Measurements from ENCODE around the gene LSMEM2. TPM values are rescaled to one million over a fixed set of nuclear protein-coding genes. Genes with fewer than 3 reads are reported as not detected.

LSMEM2 gene
- total and polyA plus RNA-seq, 9 of the 15 experiments (the other 6 are each of a cell fraction or from before 2014, with no cell fraction given): not detected

Other genes starting within 250 kb of the LSMEM2 start
Only the 7 nearest of the 18 such genes appear.
- gene GNAI2, start 42.9 kb upstream of the LSMEM2 start, total RNA-seq (2014; rRNA removed): 41.0 and 53.8 TPM in 2 replicates
- 18.6 and 19.5 TPM in 2 replicates for gene GNAI2, start 42.9 kb upstream of the LSMEM2 start, total RNA-seq (2014; rRNA removed; fragmentation: Illumina TruSeq; extraction: Trizol)
- 41.1 and 42.7 TPM in 2 replicates for gene GNAI2, start 42.9 kb upstream of the LSMEM2 start, total RNA-seq (2015; rRNA removed; fragmentation: Illumina TruSeq; extraction: Trizol)
- gene GNAI2, start 42.9 kb upstream of the LSMEM2 start, total RNA-seq (2021): 55.4 and 60.5 TPM in 2 replicates
- gene GNAI2, start 42.9 kb upstream of the LSMEM2 start, polyA plus RNA-seq (2011; rRNA removed): 72.2 and 172 TPM in 2 replicates
- gene GNAI2, start 42.9 kb upstream of the LSMEM2 start, polyA plus RNA-seq (2014; fragmentation: Illumina TruSeq; extraction: Trizol): 49.3 and 56.1 TPM in 2 replicates
- 1 to 10 TPM; 1.1 to 2.5 TPM for gene GNAI2, start 42.9 kb upstream of the LSMEM2 start, polyA plus RNA-seq (2014; fragmentation: Nextera tagmentation; extraction: Ambion mirVana)
- gene GNAI2, start 42.9 kb upstream of the LSMEM2 start, polyA plus RNA-seq (2014; rRNA removed): 41.4 and 51.2 TPM in 2 replicates
- 0.82 and 1.1 TPM in 2 replicates for gene SEMA3B, start 9.9 kb upstream of the LSMEM2 start, total RNA-seq (2014; rRNA removed)
- 0.13 and 0.18 TPM in 2 replicates for gene SEMA3B, start 9.9 kb upstream of the LSMEM2 start, total RNA-seq (2014; rRNA removed; fragmentation: Illumina TruSeq; extraction: Trizol)
- 0.29 and 0.30 TPM in 2 replicates for gene SEMA3B, start 9.9 kb upstream of the LSMEM2 start, total RNA-seq (2015; rRNA removed; fragmentation: Illumina TruSeq; extraction: Trizol)
- gene SEMA3B, start 9.9 kb upstream of the LSMEM2 start, total RNA-seq (2021): 1.8 and 2.2 TPM in 2 replicates
- 1.3 and 2.5 TPM in 2 replicates for gene SEMA3B, start 9.9 kb upstream of the LSMEM2 start, polyA plus RNA-seq (2011; rRNA removed)
- gene SEMA3B, start 9.9 kb upstream of the LSMEM2 start, polyA plus RNA-seq (2014; fragmentation: Illumina TruSeq; extraction: Trizol): 0.27 and 0.37 TPM in 2 replicates
- gene SEMA3B, start 9.9 kb upstream of the LSMEM2 start, polyA plus RNA-seq (2014; fragmentation: Nextera tagmentation; extraction: Ambion mirVana): under 1 TPM in 1 of 2 experiments, not detected in 1; 0.03 TPM
- gene SEMA3B, start 9.9 kb upstream of the LSMEM2 start, polyA plus RNA-seq (2014; rRNA removed): 1.7 and 2.3 TPM in 2 replicates
- 75.1 and 91.2 TPM in 2 replicates for gene IFRD2, start 13.3 kb downstream of the LSMEM2 start, total RNA-seq (2014; rRNA removed)
- gene IFRD2, start 13.3 kb downstream of the LSMEM2 start, total RNA-seq (2014; rRNA removed; fragmentation: Illumina TruSeq; extraction: Trizol): 31.2 and 42.6 TPM in 2 replicates
- 54.4 and 57.2 TPM in 2 replicates for gene IFRD2, start 13.3 kb downstream of the LSMEM2 start, total RNA-seq (2015; rRNA removed; fragmentation: Illumina TruSeq; extraction: Trizol)
- 115 and 116 TPM in 2 replicates for gene IFRD2, start 13.3 kb downstream of the LSMEM2 start, total RNA-seq (2021)
- 44.6 and 56.2 TPM in 2 replicates for gene IFRD2, start 13.3 kb downstream of the LSMEM2 start, polyA plus RNA-seq (2011; rRNA removed)
- 52.8 and 58.1 TPM in 2 replicates for gene IFRD2, start 13.3 kb downstream of the LSMEM2 start, polyA plus RNA-seq (2014; fragmentation: Illumina TruSeq; extraction: Trizol)
- gene IFRD2, start 13.3 kb downstream of the LSMEM2 start, polyA plus RNA-seq (2014; fragmentation: Nextera tagmentation; extraction: Ambion mirVana): 10 to 100 TPM; 30.5 to 41.0 TPM
- 79.9 and 91.5 TPM in 2 replicates for gene IFRD2, start 13.3 kb downstream of the LSMEM2 start, polyA plus RNA-seq (2014; rRNA removed)
- gene HYAL3, start 20.3 kb downstream of the LSMEM2 start, total RNA-seq (2014; rRNA removed): 6.8 and 12.8 TPM in 2 replicates
- 2.1 and 2.4 TPM in 2 replicates for gene HYAL3, start 20.3 kb downstream of the LSMEM2 start, total RNA-seq (2014; rRNA removed; fragmentation: Illumina TruSeq; extraction: Trizol)
- gene HYAL3, start 20.3 kb downstream of the LSMEM2 start, total RNA-seq (2015; rRNA removed; fragmentation: Illumina TruSeq; extraction: Trizol): 8.3 and 9.1 TPM in 2 replicates
- 7.0 and 9.8 TPM in 2 replicates for gene HYAL3, start 20.3 kb downstream of the LSMEM2 start, total RNA-seq (2021)
- 5.4 and 6.8 TPM in 2 replicates for gene HYAL3, start 20.3 kb downstream of the LSMEM2 start, polyA plus RNA-seq (2011; rRNA removed)
- 9.1 and 9.8 TPM in 2 replicates for gene HYAL3, start 20.3 kb downstream of the LSMEM2 start, polyA plus RNA-seq (2014; fragmentation: Illumina TruSeq; extraction: Trizol)
- 1 to 10 TPM in 1 of 2 experiments, under 1 TPM in 1; 0.38 to 1.0 TPM for gene HYAL3, start 20.3 kb downstream of the LSMEM2 start, polyA plus RNA-seq (2014; fragmentation: Nextera tagmentation; extraction: Ambion mirVana)
- gene HYAL3, start 20.3 kb downstream of the LSMEM2 start, polyA plus RNA-seq (2014; rRNA removed): 9.0 and 16.5 TPM in 2 replicates
- gene NAA80, start 20.3 kb downstream of the LSMEM2 start, total RNA-seq (2014; rRNA removed): 12.8 and 19.6 TPM in 2 replicates
- 3.6 and 4.5 TPM in 2 replicates for gene NAA80, start 20.3 kb downstream of the LSMEM2 start, total RNA-seq (2014; rRNA removed; fragmentation: Illumina TruSeq; extraction: Trizol)
- gene NAA80, start 20.3 kb downstream of the LSMEM2 start, total RNA-seq (2015; rRNA removed; fragmentation: Illumina TruSeq; extraction: Trizol): 7.7 and 8.4 TPM in 2 replicates
- 17.1 and 20.8 TPM in 2 replicates for gene NAA80, start 20.3 kb downstream of the LSMEM2 start, total RNA-seq (2021)
- 8.6 and 21.4 TPM in 2 replicates for gene NAA80, start 20.3 kb downstream of the LSMEM2 start, polyA plus RNA-seq (2011; rRNA removed)
- 18.1 and 23.5 TPM in 2 replicates for gene NAA80, start 20.3 kb downstream of the LSMEM2 start, polyA plus RNA-seq (2014; fragmentation: Illumina TruSeq; extraction: Trizol)
- gene NAA80, start 20.3 kb downstream of the LSMEM2 start, polyA plus RNA-seq (2014; fragmentation: Nextera tagmentation; extraction: Ambion mirVana): 1 to 10 TPM in 1 of 2 experiments, under 1 TPM in 1; 0.82 to 1.7 TPM
- 13.6 and 24.0 TPM in 2 replicates for gene NAA80, start 20.3 kb downstream of the LSMEM2 start, polyA plus RNA-seq (2014; rRNA removed)
- gene HYAL1, start 24.5 kb downstream of the LSMEM2 start, total RNA-seq (2014; rRNA removed): 5.4 and 8.0 TPM in 2 replicates
- 2.9 and 3.3 TPM in 2 replicates for gene HYAL1, start 24.5 kb downstream of the LSMEM2 start, total RNA-seq (2014; rRNA removed; fragmentation: Illumina TruSeq; extraction: Trizol)
- gene HYAL1, start 24.5 kb downstream of the LSMEM2 start, total RNA-seq (2015; rRNA removed; fragmentation: Illumina TruSeq; extraction: Trizol): 4.7 and 5.3 TPM in 2 replicates
- gene HYAL1, start 24.5 kb downstream of the LSMEM2 start, total RNA-seq (2021): 8.3 and 8.4 TPM in 2 replicates
- 3.1 and 5.7 TPM in 2 replicates for gene HYAL1, start 24.5 kb downstream of the LSMEM2 start, polyA plus RNA-seq (2011; rRNA removed)
- 7.5 and 7.7 TPM in 2 replicates for gene HYAL1, start 24.5 kb downstream of the LSMEM2 start, polyA plus RNA-seq (2014; fragmentation: Illumina TruSeq; extraction: Trizol)
- 1 to 10 TPM; 1.4 to 1.6 TPM for gene HYAL1, start 24.5 kb downstream of the LSMEM2 start, polyA plus RNA-seq (2014; fragmentation: Nextera tagmentation; extraction: Ambion mirVana)
- 7.9 and 8.5 TPM in 2 replicates for gene HYAL1, start 24.5 kb downstream of the LSMEM2 start, polyA plus RNA-seq (2014; rRNA removed)
- 18.4 and 22.7 TPM in 2 replicates for gene HYAL2, start 43.7 kb downstream of the LSMEM2 start, total RNA-seq (2014; rRNA removed)
- gene HYAL2, start 43.7 kb downstream of the LSMEM2 start, total RNA-seq (2014; rRNA removed; fragmentation: Illumina TruSeq; extraction: Trizol): 3.1 and 4.0 TPM in 2 replicates
- gene HYAL2, start 43.7 kb downstream of the LSMEM2 start, total RNA-seq (2015; rRNA removed; fragmentation: Illumina TruSeq; extraction: Trizol): 11.2 and 11.4 TPM in 2 replicates
- gene HYAL2, start 43.7 kb downstream of the LSMEM2 start, total RNA-seq (2021): 12.4 and 13.3 TPM in 2 replicates
- gene HYAL2, start 43.7 kb downstream of the LSMEM2 start, polyA plus RNA-seq (2011; rRNA removed): 13.4 and 18.8 TPM in 2 replicates
- gene HYAL2, start 43.7 kb downstream of the LSMEM2 start, polyA plus RNA-seq (2014; fragmentation: Illumina TruSeq; extraction: Trizol): 10.2 and 13.1 TPM in 2 replicates
- gene HYAL2, start 43.7 kb downstream of the LSMEM2 start, polyA plus RNA-seq (2014; fragmentation: Nextera tagmentation; extraction: Ambion mirVana): under 1 TPM in 1 of 2 experiments, not detected in 1; 0.36 TPM
- gene HYAL2, start 43.7 kb downstream of the LSMEM2 start, polyA plus RNA-seq (2014; rRNA removed): 11.4 and 19.4 TPM in 2 replicates